HG03045 (cell line): ENCODE results near the gene EPS8.
"Not testable (repeated sequence)": the region's sequence is repeated elsewhere in the genome, so short reads cannot be mapped to it uniquely, and the experiment has no call there.

Source experiments
- ATAC-seq: cut with Tn5 transposase; IDR thresholded peaks from one replicate; pipeline ENCODE4 v1.9.1; 2021; ENCODE audit warnings: mild to moderate bottlenecking, moderate library complexity; ENCODE audit not compliant: unreplicated experiment

The EPS8 gene

GRCh38 chr12:15757553-15758255, 31.5 kb downstream of the EPS8 start:
- no peak for ATAC-seq

- ATAC-seq = no peak
Measured at GRCh38 chr12:15756822-15757221, 32.4 kb downstream of the EPS8 start.

- ATAC-seq = no peak
Measured at GRCh38 chr12:15754233-15754632, 35.0 kb downstream of the EPS8 start.

GRCh38 chr12:15752785-15753184, 36.4 kb downstream of the EPS8 start:
- no peak for ATAC-seq

- no peak for ATAC-seq
Measured at GRCh38 chr12:15751741-15752140, 37.4 kb downstream of the EPS8 start.

GRCh38 chr12:15749937-15750336, 39.3 kb downstream of the EPS8 start:
- ATAC-seq = no peak

- not testable (repeated sequence) for ATAC-seq
Measured at GRCh38 chr12:15741870-15742269, 47.3 kb downstream of the EPS8 start.

GRCh38 chr12:15741082-15741481, 48.1 kb downstream of the EPS8 start:
- ATAC-seq = no peak

- not testable (repeated sequence) for ATAC-seq
Measured at GRCh38 chr12:15740389-15740788, 48.8 kb downstream of the EPS8 start.

- no peak for ATAC-seq
Measured at GRCh38 chr12:15738438-15739015, 50.7 kb downstream of the EPS8 start.

GRCh38 chr12:15735837-15736615, 53.2 kb downstream of the EPS8 start:
- ATAC-seq = no peak

GRCh38 chr12:15733136-15733535, 56.1 kb downstream of the EPS8 start:
- ATAC-seq = no peak

- no peak for ATAC-seq
Measured at GRCh38 chr12:15732341-15733061, 56.7 kb downstream of the EPS8 start.

- no peak for ATAC-seq
Measured at GRCh38 chr12:15731940-15732339, 57.2 kb downstream of the EPS8 start.

GRCh38 chr12:15729097-15729496, 60.1 kb downstream of the EPS8 start:
- no peak for ATAC-seq

- no peak for ATAC-seq
Measured at GRCh38 chr12:15728118-15728598, 61.0 kb downstream of the EPS8 start.

- no peak for ATAC-seq
Measured at GRCh38 chr12:15726878-15727150, 62.4 kb downstream of the EPS8 start.

GRCh38 chr12:15726027-15726877, 62.9 kb downstream of the EPS8 start:
- no peak for ATAC-seq

- ATAC-seq = no peak
Measured at GRCh38 chr12:15722951-15723350, 66.2 kb downstream of the EPS8 start.

GRCh38 chr12:15721316-15722115, 67.7 kb downstream of the EPS8 start:
- no peak for ATAC-seq
